Activated CD4-positive, alpha-beta T cell treated with anti-CD3 and anti-CD28 coated beads, Interleukin-2, amount 50 U/mL, for 48 hours (primary cell): ENCODE measurements around the gene GPR108.

Experiments used
- DNase-seq, 2 experiments: peaks; one replicate each; pipeline ENCODE4 v3.0.0-alpha.2; 2020

Gene GPR108

GRCh38 chr19:6736169-6736916 lies 1.0 kb downstream of the GPR108 start:
- DNase-seq = peak; percentile 71 to 77

- DNase-seq = no peak
These were observed 2.0 kb downstream of the GPR108 start for GRCh38 chr19:6735181-6735911.

GRCh38 chr19:6734096-6734696 lies 3.2 kb downstream of the GPR108 start:
- no peak for DNase-seq

GRCh38 chr19:6733338-6734095 lies 3.9 kb downstream of the GPR108 start:
- DNase-seq = peak; percentile 29 to 34

- no peak for DNase-seq
These were observed 4.5 kb downstream of the GPR108 start for GRCh38 chr19:6732803-6733337.

- DNase-seq = no peak
These were observed 5.6 kb downstream of the GPR108 start for GRCh38 chr19:6731822-6732221.

DNA sequence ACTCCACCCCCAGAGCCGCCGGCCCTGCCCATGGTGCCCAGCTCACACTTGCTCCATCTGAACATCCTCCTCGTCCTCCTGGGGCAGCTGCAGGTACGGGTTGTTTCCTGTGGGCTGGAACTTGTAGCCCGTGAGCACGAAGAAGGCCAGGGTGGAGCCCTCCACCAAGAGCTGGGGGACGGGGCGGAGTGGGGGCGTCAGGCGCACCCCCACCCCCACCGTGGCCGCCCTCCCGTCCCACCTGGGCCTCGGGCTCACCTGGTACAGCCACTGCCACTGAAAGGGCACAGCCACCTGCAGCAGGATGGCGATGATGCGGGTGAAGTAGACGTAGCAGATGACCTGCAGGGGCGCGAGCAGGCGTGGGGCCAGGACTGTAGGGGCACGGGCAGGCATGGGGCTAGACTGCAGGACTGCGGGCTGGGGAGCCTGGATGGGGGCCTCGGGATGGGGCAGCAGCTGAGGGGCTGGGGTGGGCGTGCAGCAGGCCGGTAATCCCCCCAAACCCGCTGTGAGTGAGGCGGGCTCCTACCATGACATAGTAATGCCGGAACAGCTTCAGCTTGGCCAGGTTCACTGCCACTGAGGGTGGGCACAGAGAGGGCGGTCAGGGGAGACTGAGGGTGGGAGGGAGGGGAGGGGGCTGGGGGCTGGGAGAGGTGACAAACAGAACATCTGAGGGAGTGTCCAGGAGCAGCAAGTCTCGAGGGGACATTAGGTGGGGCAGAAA lies 6.3 kb downstream of the GPR108 start:
- no peak for DNase-seq

GRCh38 chr19:6730153-6730804 lies 7.1 kb downstream of the GPR108 start:
- peak; percentile 59 to 60 for DNase-seq

DNA sequence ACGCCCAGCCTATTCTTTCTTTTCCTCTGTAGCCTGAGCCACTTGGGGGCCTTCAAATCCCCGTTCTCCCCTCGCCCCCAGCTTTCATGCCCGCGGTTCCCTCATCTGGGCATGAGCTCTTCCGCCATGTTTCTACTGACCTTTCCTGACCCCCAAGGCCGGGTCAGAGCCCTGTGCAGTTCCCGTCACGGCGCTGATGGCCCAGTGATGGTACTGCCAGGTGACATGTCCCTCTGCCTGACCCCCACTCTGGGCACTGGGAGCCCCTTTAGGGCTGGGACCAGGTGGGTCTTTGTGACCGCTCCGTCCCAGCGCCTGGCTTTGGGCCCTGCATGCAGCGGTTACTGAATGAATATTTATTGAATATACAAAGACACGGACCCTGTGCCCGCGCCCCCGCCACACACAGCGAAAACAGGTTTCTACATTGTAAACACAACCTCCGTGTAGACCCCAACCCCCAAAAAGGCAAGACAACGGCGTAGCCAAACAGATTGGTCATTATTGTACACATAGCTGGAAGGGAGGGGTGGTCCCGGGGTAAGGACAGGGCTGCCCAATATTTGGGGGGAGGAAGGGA lies 7.7 kb downstream of the GPR108 start:
- no peak for DNase-seq

DNA sequence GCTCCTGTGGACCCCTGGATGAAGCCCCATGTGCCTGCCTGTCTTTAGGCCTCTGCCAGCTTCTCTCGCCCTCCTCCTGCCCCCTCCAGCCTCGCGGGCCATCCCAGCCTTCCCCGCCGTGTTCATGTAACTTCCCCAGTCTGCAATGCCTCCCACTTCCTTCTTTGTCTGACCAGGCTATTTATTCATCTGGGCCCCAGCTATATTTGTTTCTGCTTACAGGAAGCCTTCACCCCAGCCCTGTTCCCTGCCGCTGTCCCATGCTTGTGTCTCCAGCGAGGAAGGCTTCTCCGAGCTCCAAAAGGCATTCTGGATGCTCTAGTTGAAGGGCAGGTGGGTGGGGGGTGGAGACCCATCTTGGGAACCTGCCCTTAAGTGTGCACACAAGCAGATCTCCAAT lies 9.0 kb downstream of the GPR108 start:
- DNase-seq = no peak

GRCh38 chr19:6725513-6726231 lies 11.7 kb downstream of the GPR108 start:
- no peak for DNase-seq

- no peak for DNase-seq
These were observed 12.5 kb downstream of the GPR108 start for GRCh38 chr19:6724631-6725492.

DNA sequence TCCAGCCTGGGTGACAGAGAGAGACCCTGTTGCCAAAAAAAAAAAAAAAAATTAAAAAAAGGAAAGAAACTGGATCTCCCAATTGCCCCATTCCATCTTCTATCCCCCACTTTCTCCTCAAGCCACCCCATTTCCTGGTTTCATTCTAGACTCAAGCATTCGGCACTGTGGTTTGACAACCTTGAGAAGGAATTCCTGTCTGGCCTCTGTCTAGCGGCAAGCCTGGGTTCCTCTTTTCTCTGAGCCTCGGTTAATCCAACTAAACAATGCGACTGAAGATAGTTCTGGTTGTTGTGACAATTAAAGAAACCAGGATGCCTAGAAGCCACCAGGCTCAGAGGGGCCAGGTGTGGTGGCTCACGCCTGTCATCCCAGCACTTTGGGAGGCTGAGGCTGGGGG lies 13.6 kb downstream of the GPR108 start:
- DNase-seq = no peak

GRCh38 chr19:6723108-6723618 lies 14.2 kb downstream of the GPR108 start:
- DNase-seq = no peak

- no peak for DNase-seq
These were observed 15.6 kb downstream of the GPR108 start for GRCh38 chr19:6721773-6722172.

- no peak for DNase-seq
These were observed 16.3 kb downstream of the GPR108 start for GRCh38 chr19:6721138-6721474.

- DNase-seq = no peak
These were observed 16.8 kb downstream of the GPR108 start, which contains the start of gene C3 for GRCh38 chr19:6720369-6721137. Gene C3 (minus strand): TSS chr19:6720650. CDS start chr19:6720589, 61 bp downstream.

GRCh38 chr19:6719992-6720368 lies 17.4 kb downstream of the GPR108 start:
- no peak for DNase-seq

DNA sequence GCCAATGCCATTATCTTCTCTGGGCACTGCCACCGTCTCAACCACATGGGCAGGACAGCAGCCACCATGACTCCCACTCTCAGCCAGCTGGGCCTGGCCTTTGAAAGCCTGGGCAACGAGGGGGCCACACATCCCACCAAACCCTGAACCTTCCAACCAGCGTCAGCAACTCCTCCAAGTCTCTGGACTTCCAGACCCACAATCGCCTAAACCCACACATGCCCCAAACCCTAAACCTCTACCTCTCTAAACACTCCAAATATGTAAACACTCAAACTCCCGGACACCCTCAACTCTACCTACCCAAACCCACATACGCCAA lies 17.9 kb downstream of the GPR108 start:
- no peak for DNase-seq
